HepG2 (cell line): Measurements from ENCODE around the gene MTHFD1. TPM values are rescaled to one million over a fixed set of nuclear protein-coding genes. Genes with fewer than 3 reads are reported as not detected.
A peak's percentile ranks its signal among the peaks of the same experiment; 100 is the strongest.

Experiments used
- CREB1 ChIP-seq, 2 experiments: fragments of 450-650 bp in 1 of 2; IDR thresholded peaks; 2 replicates each; pipeline ENCODE4 v1.6.1; 2016 to 2017; ENCODE audit warnings: control low read depth in 1 of 2, mild to moderate bottlenecking in 1 of 2, missing compliant biosample characterization in 1 of 2, missing genetic modification characterization in 1 of 2
- DNMT3B ChIP-seq: conservative IDR thresholded peaks from 2 replicates; pipeline ENCODE4 v1.6.1; 2016; ENCODE audit warnings: missing biosample characterization, control low read depth
- NR2C2 ChIP-seq: sonication (generic); formaldehyde crosslinking; IDR thresholded peaks from 2 replicates; pipeline ENCODE4 v1.4.0; 2020; ENCODE audit warnings: missing genetic modification reagents, mild to moderate bottlenecking, moderate library complexity, borderline replicate concordance
- REXO4 ChIP-seq: sonication (generic); formaldehyde crosslinking; IDR thresholded peaks from 2 replicates; pipeline ENCODE4 v1.8.0; 2022; ENCODE audit warnings: missing genetic modification reagents, mild to moderate bottlenecking, borderline replicate concordance
- ZNF296 ChIP-seq: sonication (generic); formaldehyde crosslinking; conservative IDR thresholded peaks from 2 replicates; pipeline ENCODE4 v1.5.0; 2020; ENCODE audit warnings: mild to moderate bottlenecking, missing genetic modification reagents
- ZNF318 ChIP-seq: sonication (generic); formaldehyde crosslinking; IDR thresholded peaks from 2 replicates; pipeline ENCODE4 v1.4.0; 2020; ENCODE audit warnings: mild to moderate bottlenecking, missing genetic modification reagents
- ZNF557 ChIP-seq: sonication (generic); formaldehyde crosslinking; IDR thresholded peaks from 2 replicates; pipeline ENCODE4 v1.4.0; 2020; ENCODE audit warnings: missing genetic modification reagents
- ZNF770 ChIP-seq: sonication (generic); formaldehyde crosslinking; IDR thresholded peaks from 2 replicates; pipeline ENCODE4 v1.5.0; 2020; ENCODE audit warnings: mild to moderate bottlenecking, missing genetic modification reagents
- polyA plus RNA-seq, 8 experiments: library from polyadenylated mRNA; depleted of rRNA in 3 of 8; stranded (reverse) in 7 of 8; unstranded in 1 of 8; fragments of >200 nt; fragmentation: Illumina TruSeq in 4 of 8; extraction: Trizol in 4 of 8; gene quantifications; 2 replicates each; pipeline versions ENCODE4 v1.2.1 to v1.2.3, GENCODE V29; 2011 to 2016; ENCODE audit warnings: low read depth in 4 of 8, missing spikeins in 1 of 8, mixed read lengths in 1 of 8; ENCODE audit not compliant: insufficient read depth in 1 of 8
- total RNA-seq, 5 experiments: library from RNA; depleted of rRNA; stranded (reverse); fragments of >200 nt; fragmentation: Illumina TruSeq; extraction: Trizol; gene quantifications; 2 replicates each; pipeline ENCODE4 v1.2.3, GENCODE V29; 2016; ENCODE audit warnings: low read depth in 1 of 5
- TF ChIP-seq, protein P1 (sequence below): sonication (generic); formaldehyde crosslinking; IDR thresholded peaks from 2 replicates; pipeline ENCODE4 v1.8.0; 2022; ENCODE audit warnings: mild to moderate bottlenecking, missing genetic modification reagents; ENCODE audit not compliant: insufficient replicate concordance
- TF ChIP-seq, protein P2 (sequence below): sonication (generic); formaldehyde crosslinking; IDR thresholded peaks from 2 replicates; pipeline ENCODE4 v1.5.0; 2020; ENCODE audit warnings: mild to moderate bottlenecking, missing genetic modification reagents, borderline replicate concordance

The MTHFD1 gene
- total and polyA plus RNA-seq, 2 of the 13 experiments (the other 11 are each of a cell fraction or from before 2014, with no cell fraction given) = 31.0 to 106 TPM

DNA sequence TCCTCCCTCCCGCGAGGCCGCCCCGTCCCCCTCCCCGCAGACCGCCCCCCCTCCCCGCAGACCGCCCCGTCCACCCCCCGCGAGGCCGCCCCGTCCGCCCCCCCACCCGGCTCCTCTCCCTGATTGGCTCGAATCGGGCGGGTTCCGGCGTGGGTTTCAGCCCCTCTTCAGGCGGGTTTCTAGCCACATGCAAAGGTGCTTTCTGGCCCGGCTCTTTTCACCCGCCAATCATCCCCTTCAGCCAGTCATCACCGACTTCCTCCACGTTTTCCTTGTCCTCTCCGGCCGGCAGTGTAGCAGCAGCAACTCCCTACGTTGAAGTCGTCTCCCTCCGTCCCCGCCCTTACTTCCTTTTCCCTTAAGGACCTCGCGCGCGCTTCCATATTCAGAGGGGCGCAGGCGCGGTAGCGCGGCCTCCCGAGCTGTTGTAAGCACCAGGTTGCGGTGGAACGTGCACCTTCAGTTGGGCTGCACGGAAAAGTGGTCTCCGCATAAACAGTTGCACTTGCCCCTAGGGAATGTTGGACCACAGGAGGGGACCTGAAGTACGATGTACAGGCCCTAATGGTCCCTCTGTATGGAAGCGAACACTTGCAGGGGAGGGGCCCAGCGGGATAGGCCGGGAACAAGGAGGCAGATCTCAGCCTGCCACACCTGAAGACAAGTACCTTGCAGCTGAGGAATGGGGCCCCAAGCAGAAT lies 49.4 kb upstream of the MTHFD1 start (continued):
- TF ChIP-seq, protein P1, sequence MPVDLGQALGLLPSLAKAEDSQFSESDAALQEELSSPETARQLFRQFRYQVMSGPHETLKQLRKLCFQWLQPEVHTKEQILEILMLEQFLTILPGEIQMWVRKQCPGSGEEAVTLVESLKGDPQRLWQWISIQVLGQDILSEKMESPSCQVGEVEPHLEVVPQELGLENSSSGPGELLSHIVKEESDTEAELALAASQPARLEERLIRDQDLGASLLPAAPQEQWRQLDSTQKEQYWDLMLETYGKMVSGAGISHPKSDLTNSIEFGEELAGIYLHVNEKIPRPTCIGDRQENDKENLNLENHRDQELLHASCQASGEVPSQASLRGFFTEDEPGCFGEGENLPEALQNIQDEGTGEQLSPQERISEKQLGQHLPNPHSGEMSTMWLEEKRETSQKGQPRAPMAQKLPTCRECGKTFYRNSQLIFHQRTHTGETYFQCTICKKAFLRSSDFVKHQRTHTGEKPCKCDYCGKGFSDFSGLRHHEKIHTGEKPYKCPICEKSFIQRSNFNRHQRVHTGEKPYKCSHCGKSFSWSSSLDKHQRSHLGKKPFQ (CRISPR knock-in tag) = no peak
- no peak for TF ChIP-seq CREB1 (IDR thresholded peaks at IDR 0.05)
- peak; percentile 71 for TF ChIP-seq CREB1 (CRISPR knock-in tag; IDR thresholded peaks at IDR 0.05)
- no peak for TF ChIP-seq ZNF770 (CRISPR knock-in tag)
- TF ChIP-seq, protein P2, sequence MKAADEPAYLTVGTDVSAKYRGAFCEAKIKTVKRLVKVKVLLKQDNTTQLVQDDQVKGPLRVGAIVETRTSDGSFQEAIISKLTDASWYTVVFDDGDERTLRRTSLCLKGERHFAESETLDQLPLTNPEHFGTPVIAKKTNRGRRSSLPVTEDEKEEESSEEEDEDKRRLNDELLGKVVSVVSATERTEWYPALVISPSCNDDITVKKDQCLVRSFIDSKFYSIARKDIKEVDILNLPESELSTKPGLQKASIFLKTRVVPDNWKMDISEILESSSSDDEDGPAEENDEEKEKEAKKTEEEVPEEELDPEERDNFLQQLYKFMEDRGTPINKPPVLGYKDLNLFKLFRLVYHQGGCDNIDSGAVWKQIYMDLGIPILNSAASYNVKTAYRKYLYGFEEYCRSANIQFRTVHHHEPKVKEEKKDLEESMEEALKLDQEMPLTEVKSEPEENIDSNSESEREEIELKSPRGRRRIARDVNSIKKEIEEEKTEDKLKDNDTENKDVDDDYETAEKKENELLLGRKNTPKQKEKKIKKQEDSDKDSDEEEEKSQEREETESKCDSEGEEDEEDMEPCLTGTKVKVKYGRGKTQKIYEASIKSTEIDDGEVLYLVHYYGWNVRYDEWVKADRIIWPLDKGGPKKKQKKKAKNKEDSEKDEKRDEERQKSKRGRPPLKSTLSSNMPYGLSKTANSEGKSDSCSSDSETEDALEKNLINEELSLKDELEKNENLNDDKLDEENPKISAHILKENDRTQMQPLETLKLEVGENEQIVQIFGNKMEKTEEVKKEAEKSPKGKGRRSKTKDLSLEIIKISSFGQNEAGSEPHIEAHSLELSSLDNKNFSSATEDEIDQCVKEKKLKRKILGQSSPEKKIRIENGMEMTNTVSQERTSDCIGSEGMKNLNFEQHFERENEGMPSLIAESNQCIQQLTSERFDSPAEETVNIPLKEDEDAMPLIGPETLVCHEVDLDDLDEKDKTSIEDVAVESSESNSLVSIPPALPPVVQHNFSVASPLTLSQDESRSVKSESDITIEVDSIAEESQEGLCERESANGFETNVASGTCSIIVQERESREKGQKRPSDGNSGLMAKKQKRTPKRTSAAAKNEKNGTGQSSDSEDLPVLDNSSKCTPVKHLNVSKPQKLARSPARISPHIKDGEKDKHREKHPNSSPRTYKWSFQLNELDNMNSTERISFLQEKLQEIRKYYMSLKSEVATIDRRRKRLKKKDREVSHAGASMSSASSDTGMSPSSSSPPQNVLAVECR (CRISPR knock-in tag) = peak; percentile 7; the same call in 1 of the 2 replicates
- no peak for TF ChIP-seq NR2C2
- TF ChIP-seq ZNF557 (CRISPR knock-in tag) = no peak
- 0 out of 2 replicates have a peak, but pooled peaks have one; percentile 32 for TF ChIP-seq ZNF318 (CRISPR knock-in tag)
- no peak for TF ChIP-seq DNMT3B (CRISPR knock-in tag)
- TF ChIP-seq REXO4 (CRISPR knock-in tag) = no peak
- TF ChIP-seq ZNF296 (CRISPR knock-in tag) = no peak; the same call in 1 of the 2 replicates
